ENCODE results near the gene HOXA3. TPM values are rescaled to one million over a fixed set of nuclear protein-coding genes. Genes with fewer than 3 reads are reported as not detected.

Gene HOXA3
- total RNA-seq, 3 donors from 2014 or later: 4.5 to 6.4 (median 4.6) TPM

GRCh38 chr7:27105301-27106031 lies 46.9 kb downstream of the HOXA3 start:
- H3K36me3 ChIP-seq: no peaks in the 10 kb centered on the region
- no peaks in the 10 kb centered on the region for H3K9me3 ChIP-seq
- H3K4me1 ChIP-seq: no peaks in the 10 kb centered on the region
- intact Hi-C loops (cut with DNase I; ENCODE audit: low total_unique reads): no loop called here
- TF ChIP-seq POLR2AphosphoS5 (IDR thresholded peaks at IDR 0.05) (no peak), POLR2A (IDR thresholded peaks at IDR 0.05) (no peak), CTCF (IDR thresholded peaks at IDR 0.05) (no peak)
- DNase-seq (ENCODE audit: low spot score in 2 of 2): no peak
- no peaks in the 10 kb centered on the region for H3K27me3 ChIP-seq
- peak overlapping the region; percentile 94 to 98 for H3K27ac ChIP-seq
- H3K4me3 ChIP-seq: peak overlapping the region in 2 of 3 donors; percentile 64 to 83

DNA sequence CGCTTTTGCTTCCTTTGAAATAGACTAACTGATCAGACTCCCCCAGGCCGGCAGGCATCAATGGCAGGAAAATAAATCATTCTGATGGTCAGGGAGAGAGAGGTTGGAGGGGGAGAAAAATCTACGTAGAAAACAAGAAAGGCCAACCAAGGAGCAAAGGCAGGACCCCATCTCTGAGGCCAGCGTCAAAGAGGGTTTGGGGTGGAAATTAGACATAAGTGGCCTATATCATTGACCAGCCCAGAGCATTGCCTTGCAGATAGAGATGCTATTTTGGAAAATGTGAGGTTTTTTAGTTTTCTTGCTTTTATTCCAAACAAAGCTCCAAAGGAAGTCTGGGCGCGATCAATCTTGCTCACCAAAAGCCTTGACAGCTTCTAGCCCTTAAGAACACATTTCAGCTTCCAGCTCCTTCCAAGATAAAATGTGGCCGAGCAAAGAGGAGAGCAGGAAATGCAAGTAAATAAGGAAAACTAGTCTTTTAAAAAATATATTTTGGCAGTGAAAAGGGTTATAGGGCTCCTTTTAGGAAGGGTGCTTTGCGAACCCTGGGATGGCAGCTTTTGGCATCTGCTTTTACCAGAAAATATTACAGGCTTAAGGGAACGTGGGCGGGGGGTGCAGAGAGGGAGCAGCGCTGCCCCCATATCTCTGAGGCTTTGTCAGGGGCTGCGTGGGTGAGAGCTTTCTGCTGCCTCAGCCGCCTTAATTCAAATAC lies 47.9 kb downstream of the HOXA3 start:
- Histone ChIP-seq H3K9me3 (no peaks in the 10 kb centered on the region), H3K27ac (peak overlapping the region; percentile 94 to 98), H3K4me3 (peak overlapping the region in 1 of 3 donors; percentile 83), H3K36me3 (no peaks in the 10 kb centered on the region), H3K4me1 (no peaks in the 10 kb centered on the region), H3K27me3 (no peaks in the 10 kb centered on the region)
- TF ChIP-seq POLR2AphosphoS5 (IDR thresholded peaks at IDR 0.05) (no peak), CTCF (IDR thresholded peaks at IDR 0.05) (no peak), POLR2A (IDR thresholded peaks at IDR 0.05) (no peak)
- no peak for DNase-seq (ENCODE audit: low spot score in 2 of 2)
- intact Hi-C loops (cut with DNase I; ENCODE audit: low total_unique reads): no loop called here

DNA sequence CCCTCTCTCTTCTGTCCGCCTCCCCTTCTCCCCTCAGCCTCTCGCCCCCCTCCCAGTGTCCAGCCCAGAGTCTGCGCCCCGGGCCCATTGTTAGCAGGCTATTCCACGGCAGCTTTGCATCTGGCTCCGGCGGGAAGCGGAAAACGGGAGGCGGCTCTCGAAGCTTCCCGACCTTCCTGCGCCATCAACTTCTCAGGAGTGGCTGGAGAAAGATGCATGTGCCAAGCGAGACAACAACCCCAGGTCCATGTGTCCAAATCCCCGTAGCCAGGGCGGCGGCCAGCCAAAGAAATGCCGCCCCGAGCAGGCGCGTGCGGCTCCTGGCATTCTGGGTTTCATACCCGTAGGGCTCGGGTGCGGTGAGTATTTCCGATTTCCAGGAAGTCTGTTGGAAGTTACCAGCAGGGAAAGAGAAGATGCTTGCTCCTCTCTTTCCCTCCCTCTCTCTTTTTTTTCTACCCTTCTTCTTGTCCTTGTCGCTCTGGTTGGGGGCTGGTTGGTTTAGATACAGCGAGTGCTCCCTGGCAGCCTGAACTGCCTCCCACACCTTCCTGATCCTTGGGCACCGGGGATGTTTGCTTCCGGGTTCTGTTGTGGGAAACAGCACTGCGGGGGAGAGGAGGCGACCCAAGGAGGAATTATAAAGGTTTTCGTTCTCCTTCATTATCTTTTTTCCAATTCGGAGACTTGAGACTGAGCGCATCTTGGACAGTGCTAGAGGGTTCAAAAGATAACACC lies 48.7 kb downstream of the HOXA3 start:
- Histone ChIP-seq H3K4me1 (no peaks in the 10 kb centered on the region), H3K27ac (peak overlapping the region; percentile 94 to 98), H3K36me3 (no peaks in the 10 kb centered on the region), H3K9me3 (no peaks in the 10 kb centered on the region), H3K27me3 (no peaks in the 10 kb centered on the region), H3K4me3 (peak overlapping the region; percentile 44 to 83 (median 71))
- TF ChIP-seq CTCF (IDR thresholded peaks at IDR 0.05) (no peak), POLR2AphosphoS5 (IDR thresholded peaks at IDR 0.05) (peak in 2 of 3 donors; percentile 4 to 20), POLR2A (IDR thresholded peaks at IDR 0.05) (no peak)
- no peak for DNase-seq (ENCODE audit: low spot score in 2 of 2)
- intact Hi-C loops (cut with DNase I; ENCODE audit: low total_unique reads): no loop called here

DNA sequence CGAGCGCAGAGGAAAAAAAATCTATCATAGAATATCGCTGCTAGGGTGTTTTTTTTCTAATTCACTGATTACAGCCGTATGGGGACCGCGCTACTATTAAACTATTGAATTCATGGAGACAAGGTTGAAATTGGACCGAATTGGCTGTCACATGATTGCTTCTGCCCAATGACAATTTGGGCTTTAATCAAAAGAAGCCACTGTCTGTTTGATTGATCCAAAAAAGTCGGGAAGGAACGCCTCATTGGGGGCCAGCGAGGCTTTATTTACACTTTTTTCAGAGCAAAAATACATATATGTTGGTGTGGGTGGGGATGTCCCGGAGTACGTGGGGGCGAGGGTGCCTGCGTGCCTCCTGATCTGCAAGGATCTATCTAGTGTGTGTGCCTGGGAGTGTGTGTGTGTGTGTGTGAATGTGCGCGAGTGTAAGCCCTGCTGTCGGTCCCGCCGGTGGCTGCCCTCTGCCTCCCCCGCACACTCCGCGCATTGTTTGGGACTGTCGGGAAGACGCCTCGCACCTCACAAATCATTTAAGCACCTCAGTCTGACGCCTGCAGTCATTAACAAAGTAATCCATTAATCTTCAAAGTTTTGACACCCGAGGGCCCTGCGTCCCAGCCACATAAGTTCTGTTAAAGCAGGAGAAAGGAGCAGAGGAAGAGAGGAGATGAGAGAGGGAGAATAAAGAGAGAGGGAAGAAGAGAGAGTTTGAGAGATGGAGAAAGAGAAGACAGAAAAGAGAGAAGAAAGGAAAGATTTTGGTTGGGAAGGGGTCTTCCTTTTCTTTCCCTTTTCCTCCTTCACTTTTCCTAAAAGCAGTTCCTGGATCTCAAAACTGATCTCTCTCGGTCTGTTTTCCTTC lies 49.6 kb downstream of the HOXA3 start, which contains the start of gene HOXA2:
Gene HOXA2 (minus strand): TSS at position 103 of the 862 bp plus-strand sequence. CDS start 183 bp downstream, outside the sequence.
- peak in 1 of 2 donors; percentile 68 for DNase-seq (ENCODE audit: low spot score in 2 of 2)
- Histone ChIP-seq H3K4me1 (peaks cover 0 to 3% of the 10 kb centered on the region in 2 donors), H3K27ac (peak within 1 kb of the TSS; percentile 94 to 98), H3K9me3 (no peaks in the 10 kb centered on the region), H3K27me3 (no peaks in the 10 kb centered on the region), H3K4me3 (peak within 1 kb of the TSS; percentile 44 to 83 (median 71)), H3K36me3 (no peaks in the 10 kb centered on the region)
- intact Hi-C loops (cut with DNase I; ENCODE audit: low total_unique reads): no loop called here
- TF ChIP-seq POLR2A (IDR thresholded peaks at IDR 0.05) (peak; percentile 1), CTCF (IDR thresholded peaks at IDR 0.05) (no peak), POLR2AphosphoS5 (IDR thresholded peaks at IDR 0.05) (peak in 2 of 3 donors; percentile 13 to 16)

Data from breast epithelium (tissue), 4 donors.